Tibial artery (tissue), 4 donors: Measurements from ENCODE around the gene RGS2.

Experiments used
- DNase-seq, 2 donors: peaks; one replicate each; pipeline ENCODE4 v3.0.0-alpha.2; 2019
- H3K27ac ChIP-seq, 2 donors: fragments of 200-600 bp; sonication (generic) in 1 of 2; 1 replicate in 1 of 2; 2 replicates in 1 of 2; pipeline ENCODE4 v1.5.1; 2018 to 2019; ENCODE audit warnings: mild to moderate bottlenecking in 1 of 2
- H3K27me3 ChIP-seq, 2 donors: fragments of 200-600 bp; sonication (generic) in 1 of 2; one replicate each; pipeline versions ENCODE4 v1.5.1 to v1.6.0; 2016 to 2019
- H3K36me3 ChIP-seq, 3 donors: fragments of 200-600 bp; sonication (generic) in 2 of 3; one replicate each; pipeline ENCODE4 v1.5.1; 2016 to 2019; ENCODE audit warnings: mild to moderate bottlenecking in 2 of 3
- H3K4me1 ChIP-seq, 4 donors: fragments of 200-600 bp; sonication (generic) in 2 of 4; 1 replicate in 3 of 4; 2 replicates in 1 of 4; pipeline ENCODE4 v1.5.1; 2016 to 2019
- H3K4me3 ChIP-seq, 2 donors: fragments of 200-600 bp; sonication (generic) in 1 of 2; 1 replicate in 1 of 2; 2 replicates in 1 of 2; pipeline ENCODE4 v1.5.1; 2018 to 2019; ENCODE audit warnings: mild to moderate bottlenecking in 2 of 2
- H3K9me3 ChIP-seq, 3 donors: fragments of 200-600 bp; sonication (generic) in 1 of 3; one replicate each; pipeline ENCODE4 v1.5.1; 2016 to 2019
- CTCF ChIP-seq, 2 experiments: fragments of 200-600 bp in 1 of 2; fragments of 450-650 bp in 1 of 2; IDR thresholded peaks; one replicate each; pipeline ENCODE4 v1.5.1; 2017 to 2019; ENCODE audit warnings: antibody characterized with exemption in 2 of 2, mild to moderate bottlenecking in 1 of 2, moderate library complexity in 1 of 2
- intact Hi-C: fragments of 100-400 bp; cut with DNase I; formaldehyde crosslinking; loops from one replicate; pipeline ENCODE4 v1.15.0; 2023; ENCODE audit warnings: low total_unique reads

Gene RGS2

GRCh38 chr1:192775631-192776030 lies 33.2 kb upstream of the RGS2 start:
- no peaks in the 10 kb centered on the region for H3K4me1 ChIP-seq
- H3K36me3 ChIP-seq, result no peaks in the 10 kb centered on the region
- H3K4me3 ChIP-seq, result no peak overlapping the region
- H3K27ac ChIP-seq, result no peak overlapping the region
- H3K27me3 ChIP-seq, result no peaks in the 10 kb centered on the region
- TF ChIP-seq CTCF (IDR thresholded peaks at IDR 0.05), result no peak
- intact Hi-C loops, result no loop called here
- H3K9me3 ChIP-seq, result peaks cover 0 to 10% (median 0%) of the 10 kb centered on the region in 3 donors
- DNase-seq, result no peak

- H3K27me3 ChIP-seq, result no peaks in the 10 kb centered on the region
- peaks cover 0 to 10% (median 0%) of the 10 kb centered on the region in 3 donors for H3K9me3 ChIP-seq
- DNase-seq, result no peak
- no peaks in the 10 kb centered on the region for H3K36me3 ChIP-seq
- no peaks in the 10 kb centered on the region for H3K4me1 ChIP-seq
- H3K27ac ChIP-seq, result no peak overlapping the region
- intact Hi-C loops, result no loop called here
- TF ChIP-seq CTCF (IDR thresholded peaks at IDR 0.05), result no peak
- no peak overlapping the region for H3K4me3 ChIP-seq
Measured at GRCh38 chr1:192776206-192776605, 32.6 kb upstream of the RGS2 start.

- Histone ChIP-seq H3K4me3 (no peak overlapping the region), H3K9me3 (peaks cover 0 to 10% (median 0%) of the 10 kb centered on the region in 3 donors), H3K27me3 (no peaks in the 10 kb centered on the region), H3K4me1 (no peaks in the 10 kb centered on the region), H3K36me3 (no peaks in the 10 kb centered on the region), H3K27ac (no peak overlapping the region)
- no peak for DNase-seq
- intact Hi-C loops, result no loop called here
- no peak for TF ChIP-seq CTCF (IDR thresholded peaks at IDR 0.05)
Measured at GRCh38 chr1:192776998-192777397, 31.8 kb upstream of the RGS2 start.

- Histone ChIP-seq H3K27ac (no peak overlapping the region), H3K27me3 (no peaks in the 10 kb centered on the region), H3K4me1 (peaks cover 0 to 12% (median 5%) of the 10 kb centered on the region in 4 donors), H3K9me3 (peaks cover 0 to 10% (median 0%) of the 10 kb centered on the region in 3 donors), H3K4me3 (no peak overlapping the region), H3K36me3 (no peaks in the 10 kb centered on the region)
- no peak for DNase-seq
- no peak for TF ChIP-seq CTCF (IDR thresholded peaks at IDR 0.05)
- intact Hi-C loops, result no loop called here
Measured at GRCh38 chr1:192783791-192784190, 25.0 kb upstream of the RGS2 start.

GRCh38 chr1:192784397-192784796 lies 24.4 kb upstream of the RGS2 start:
- H3K36me3 ChIP-seq, result no peaks in the 10 kb centered on the region
- intact Hi-C loops, result no loop called here
- TF ChIP-seq CTCF (IDR thresholded peaks at IDR 0.05), result no peak
- H3K27ac ChIP-seq, result no peak overlapping the region
- peaks cover 0 to 7% (median 0%) of the 10 kb centered on the region in 3 donors for H3K9me3 ChIP-seq
- no peaks in the 10 kb centered on the region for H3K27me3 ChIP-seq
- DNase-seq, result no peak
- no peak overlapping the region for H3K4me3 ChIP-seq
- H3K4me1 ChIP-seq, result peaks cover 0 to 12% (median 5%) of the 10 kb centered on the region in 4 donors

GRCh38 chr1:192786576-192786975 lies 22.3 kb upstream of the RGS2 start:
- peaks cover 0 to 12% (median 5%) of the 10 kb centered on the region in 4 donors for H3K4me1 ChIP-seq
- no peak for TF ChIP-seq CTCF (IDR thresholded peaks at IDR 0.05)
- H3K27me3 ChIP-seq, result no peaks in the 10 kb centered on the region
- H3K9me3 ChIP-seq, result no peaks in the 10 kb centered on the region
- no peak for DNase-seq
- intact Hi-C loops, result no loop called here
- no peak overlapping the region for H3K27ac ChIP-seq
- no peak overlapping the region for H3K4me3 ChIP-seq
- no peaks in the 10 kb centered on the region for H3K36me3 ChIP-seq
